HFF-Myc (cell line): ENCODE measurements around the gene LAMP5.

Source experiments
- DNase-seq: peaks from one replicate; pipeline ENCODE4 v3.0.0-alpha.2; 2011; ENCODE audit warnings: low read depth; ENCODE audit errors: extremely low read depth
- H3K4me3 ChIP-seq: replicated peaks from 2 replicates; pipeline ENCODE4 v1.5.1; 2011; ENCODE audit warnings: low read depth, mild to moderate bottlenecking, control low read depth, low read length
- TF ChIP-seq, protein P1 (sequence below): IDR thresholded peaks from 2 replicates; pipeline ENCODE4 v1.5.1; 2012; ENCODE audit warnings: mild to moderate bottlenecking, low read depth, low read length, control low read depth; ENCODE audit errors: missing control alignments

Gene LAMP5

DNA sequence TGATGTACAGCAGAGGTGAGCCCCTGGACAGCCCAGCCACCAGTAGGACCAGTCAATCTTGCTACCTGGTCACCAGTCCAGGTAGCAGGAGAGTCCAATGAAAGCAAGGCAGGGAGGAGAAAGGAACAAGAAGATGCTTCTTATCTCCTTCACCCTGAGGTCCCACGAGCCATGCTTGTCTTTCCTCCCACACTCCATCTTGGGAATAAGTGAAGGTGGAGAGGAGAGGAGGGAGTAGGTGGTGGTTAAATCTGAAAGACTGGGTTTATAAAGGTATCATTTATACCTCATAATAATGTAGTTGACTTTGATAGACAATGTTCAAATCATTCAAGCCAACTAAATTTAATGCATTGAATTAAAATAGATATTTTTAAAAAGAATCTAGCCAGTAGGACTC lies 35.9 kb downstream of the LAMP5 start:
- TF ChIP-seq, protein P1, sequence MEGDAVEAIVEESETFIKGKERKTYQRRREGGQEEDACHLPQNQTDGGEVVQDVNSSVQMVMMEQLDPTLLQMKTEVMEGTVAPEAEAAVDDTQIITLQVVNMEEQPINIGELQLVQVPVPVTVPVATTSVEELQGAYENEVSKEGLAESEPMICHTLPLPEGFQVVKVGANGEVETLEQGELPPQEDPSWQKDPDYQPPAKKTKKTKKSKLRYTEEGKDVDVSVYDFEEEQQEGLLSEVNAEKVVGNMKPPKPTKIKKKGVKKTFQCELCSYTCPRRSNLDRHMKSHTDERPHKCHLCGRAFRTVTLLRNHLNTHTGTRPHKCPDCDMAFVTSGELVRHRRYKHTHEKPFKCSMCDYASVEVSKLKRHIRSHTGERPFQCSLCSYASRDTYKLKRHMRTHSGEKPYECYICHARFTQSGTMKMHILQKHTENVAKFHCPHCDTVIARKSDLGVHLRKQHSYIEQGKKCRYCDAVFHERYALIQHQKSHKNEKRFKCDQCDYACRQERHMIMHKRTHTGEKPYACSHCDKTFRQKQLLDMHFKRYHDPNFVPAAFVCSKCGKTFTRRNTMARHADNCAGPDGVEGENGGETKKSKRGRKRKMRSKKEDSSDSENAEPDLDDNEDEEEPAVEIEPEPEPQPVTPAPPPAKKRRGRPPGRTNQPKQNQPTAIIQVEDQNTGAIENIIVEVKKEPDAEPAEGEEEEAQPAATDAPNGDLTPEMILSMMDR: no peak
- no peak for DNase-seq
- no peak overlapping the region for H3K4me3 ChIP-seq

DNA sequence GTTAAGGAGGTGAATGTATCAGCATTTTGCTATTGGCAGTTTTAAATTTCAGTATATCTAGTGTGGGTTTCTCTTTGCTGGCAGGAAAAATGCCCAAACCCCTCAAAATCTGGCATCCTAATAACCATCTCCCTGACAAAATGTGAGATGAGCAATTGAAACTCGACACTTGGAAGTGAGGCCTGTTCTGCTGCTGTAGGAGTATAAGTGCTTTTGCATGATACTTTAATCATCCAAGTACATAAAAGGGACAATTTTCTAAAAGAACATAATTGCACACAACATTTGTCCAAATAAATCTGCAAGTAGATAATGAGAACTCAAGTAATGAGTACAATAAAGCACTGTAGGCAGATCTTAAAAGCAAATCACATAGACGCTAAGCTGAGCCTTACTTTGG lies 36.5 kb downstream of the LAMP5 start:
- H3K4me3 ChIP-seq: no peak overlapping the region
- TF ChIP-seq, protein P1: no peak
- no peak for DNase-seq

DNA sequence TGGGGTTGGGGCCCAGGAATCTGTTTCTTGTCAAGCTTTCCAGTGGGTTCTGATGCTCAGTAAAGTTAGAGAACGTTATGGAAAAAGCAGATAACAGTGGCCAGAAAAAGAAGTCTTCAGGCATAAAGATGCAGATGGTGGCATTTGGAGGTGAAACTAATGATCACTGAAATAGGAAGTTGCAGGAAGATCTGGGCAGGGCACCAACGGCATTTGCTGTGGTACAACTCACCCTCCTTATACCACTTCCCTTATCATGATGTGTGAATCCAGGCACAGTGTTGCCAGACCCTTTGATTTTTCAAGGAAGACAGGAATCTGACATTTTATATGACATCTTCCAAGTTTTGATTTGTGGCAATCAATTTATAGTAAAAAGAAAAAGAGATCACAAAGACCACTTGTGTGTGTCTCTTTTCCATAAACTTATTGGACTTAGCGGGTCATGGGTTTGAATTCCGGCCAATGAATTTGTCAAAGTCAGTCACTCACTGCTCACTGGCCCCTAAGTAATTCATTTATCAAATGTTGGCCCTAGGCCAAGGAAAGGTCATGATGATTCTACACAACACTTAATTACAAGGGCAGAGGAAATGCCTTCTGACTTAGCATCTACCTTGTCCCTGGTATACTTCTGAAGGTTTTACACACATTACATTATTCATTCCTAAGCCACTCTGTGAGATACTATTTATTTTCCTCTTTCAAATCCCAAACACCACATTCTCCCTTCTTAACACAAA lies 37.6 kb downstream of the LAMP5 start:
- TF ChIP-seq, protein P1: no peak
- no peak for DNase-seq

DNA sequence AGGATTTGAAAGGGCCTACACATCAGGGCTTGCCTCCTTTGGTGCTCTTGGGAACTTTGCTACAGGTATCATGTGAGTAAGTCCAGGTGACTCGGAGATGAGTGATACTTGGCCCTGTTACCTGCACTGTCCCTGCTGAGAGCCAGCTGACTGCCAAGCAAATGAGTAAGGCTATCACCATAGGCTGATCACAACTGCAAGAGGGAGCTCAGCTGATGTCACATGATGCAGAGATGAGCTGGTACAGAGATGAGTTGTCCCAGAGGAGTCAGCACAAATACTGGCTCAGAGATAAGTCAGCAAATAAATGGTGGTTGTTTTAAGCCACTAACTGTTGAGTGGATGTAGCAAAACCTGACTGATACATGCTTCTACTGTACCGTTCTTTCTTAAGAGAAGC lies 41.4 kb downstream of the LAMP5 start:
- TF ChIP-seq, protein P1: no peak
- no peak for DNase-seq

More for the DNA sequence above, 37.6 kb downstream of the LAMP5 start:
- H3K4me3 ChIP-seq: no peak overlapping the region

DNA sequence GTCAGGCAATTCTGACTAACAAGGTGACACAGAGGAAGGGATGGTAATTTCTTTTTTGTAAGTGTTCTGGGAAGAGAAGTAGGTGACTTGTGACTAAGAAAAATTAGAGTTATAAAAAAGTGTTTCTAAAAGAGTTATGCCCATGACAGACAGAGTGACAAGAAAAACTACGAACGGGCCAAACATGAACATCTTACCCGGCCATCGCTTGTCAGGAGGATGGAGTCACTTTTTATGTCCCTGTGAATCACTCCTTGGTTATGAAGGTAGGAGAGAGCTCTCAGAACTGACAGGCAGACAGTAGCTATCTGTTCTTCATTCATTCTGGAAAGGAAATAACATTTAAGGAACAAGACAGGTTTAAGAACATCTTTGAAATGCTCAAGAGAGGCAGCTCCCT lies 43.0 kb downstream of the LAMP5 start:
- no peak for DNase-seq
- H3K4me3 ChIP-seq: no peak overlapping the region
- TF ChIP-seq, protein P1: no peak

More for the DNA sequence above, 41.4 kb downstream of the LAMP5 start:
- no peak overlapping the region for H3K4me3 ChIP-seq

DNA sequence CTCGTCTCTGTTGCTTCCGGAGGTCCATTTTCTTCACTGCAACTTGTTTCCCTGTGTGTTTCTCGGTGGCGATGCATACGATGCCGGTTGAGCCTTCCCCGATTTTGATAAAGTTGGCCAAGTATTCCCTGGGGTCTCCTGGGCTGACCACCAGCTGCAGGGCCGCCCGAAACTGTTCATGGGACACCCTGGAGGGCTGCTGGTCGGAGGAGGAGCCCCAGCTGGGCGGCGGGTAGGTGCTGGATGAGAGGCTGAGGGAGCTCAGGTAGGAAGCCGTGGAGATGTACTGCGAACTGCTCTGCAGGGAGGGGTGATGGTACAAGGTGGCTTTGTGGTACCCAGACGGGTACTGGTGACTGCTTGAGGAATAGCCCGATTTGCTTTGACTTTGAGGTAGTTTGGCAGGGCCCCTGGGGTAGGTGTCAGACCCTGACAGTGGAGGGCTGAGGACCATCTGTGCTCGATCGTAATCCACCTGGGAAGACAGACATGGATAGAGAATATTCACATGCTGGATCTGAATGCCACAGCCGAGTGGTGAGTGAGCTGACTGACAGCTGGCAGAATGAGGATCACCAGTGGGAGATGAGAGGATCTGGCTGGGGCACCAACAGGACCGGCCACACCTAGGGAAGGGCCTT lies 51.6 kb downstream of the LAMP5 start:
- no peak overlapping the region for H3K4me3 ChIP-seq
- no peak for DNase-seq
- TF ChIP-seq, protein P1: no peak

DNA sequence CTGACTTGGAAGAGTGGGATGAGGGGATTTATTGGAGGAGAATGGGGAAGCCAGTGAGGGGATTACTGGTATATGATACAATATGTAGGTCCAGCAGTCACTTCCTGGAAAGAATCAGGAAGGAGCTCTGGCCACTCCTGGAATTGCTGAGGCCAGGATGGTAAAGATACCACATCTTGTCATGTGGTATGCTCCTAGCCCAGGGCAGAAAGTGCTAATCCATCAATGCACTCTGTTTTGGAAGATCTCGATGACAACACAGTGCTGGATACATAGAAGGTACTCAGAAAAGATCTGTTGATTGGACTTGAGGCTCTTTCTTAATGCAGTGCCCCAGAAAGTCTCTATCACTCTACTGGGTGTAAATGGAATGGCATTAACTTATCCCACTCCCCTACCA lies 52.6 kb downstream of the LAMP5 start:
- TF ChIP-seq, protein P1: no peak
- H3K4me3 ChIP-seq: no peak overlapping the region
- DNase-seq: no peak
